ENCODE results near the gene JPH2. TPM values are rescaled to one million over a fixed set of nuclear protein-coding genes. Genes with fewer than 3 reads are reported as not detected.
"Not testable (repeated sequence)": the region's sequence is repeated elsewhere in the genome, so short reads cannot be mapped to it uniquely, and the experiment has no call there.

Gene JPH2
- total RNA-seq, 2 experiments from 2014 or later = not detected

- Histone ChIP-seq H3K9me3 (ENCODE audit: control insufficient read depth in 1 of 2, insufficient read depth in 1 of 2, low read length in 2 of 2) (no peaks in the 10 kb centered on the region), H3K4me1 (ENCODE audit: insufficient read depth, low read length) (peaks cover 4% of the 10 kb centered on the region), H3K27ac (ENCODE audit: low read depth in 1 of 2, low read length in 2 of 2) (no peak overlapping the region), H3K27me3 (ENCODE audit: control insufficient read depth in 1 of 2, insufficient read depth in 2 of 2, low read length in 2 of 2) (no peaks in the 10 kb centered on the region), H3K4me3 (ENCODE audit: low read length) (no peak overlapping the region), H3K36me3 (ENCODE audit: insufficient read depth, low read length) (no peaks in the 10 kb centered on the region)
- ChIA-PET POLR2A (no interaction called here), CTCF (no interaction called here)
- no peak for TF ChIP-seq CTCF (IDR thresholded peaks at IDR 0.05)
- no peak for ATAC-seq (ENCODE audit: poor library complexity)
- DNase-seq = no peak
- Mint-ChIP-seq H3K27me3 (no peaks in the 10 kb centered on the region), H3K4me1 (ENCODE audit: low read depth) (no peaks in the 10 kb centered on the region), H3K27ac (no peak overlapping the region), H3K9me3 (no peaks in the 10 kb centered on the region), H3K4me3 (no peak overlapping the region), H3K36me3 (ENCODE audit: low read depth) (no peaks in the 10 kb centered on the region)
- intact Hi-C loops (cut with DNase I, micrococcal nuclease) = no loop called here
Measured at GRCh38 chr20:44233436-44234016, 46.5 kb upstream of the JPH2 start.

GRCh38 chr20:44232469-44232856 is 45.5 kb upstream of the JPH2 start:
- H3K36me3 ChIP-seq (ENCODE audit: insufficient read depth, low read length); H3K4me1 ChIP-seq (ENCODE audit: insufficient read depth, low read length); H3K4me1 Mint-ChIP-seq (ENCODE audit: low read depth); H3K27me3 Mint-ChIP-seq; ATAC-seq (ENCODE audit: poor library complexity); H3K27me3 ChIP-seq (ENCODE audit: control insufficient read depth in 1 of 2, insufficient read depth in 2 of 2, low read length in 2 of 2); intact Hi-C loops (cut with DNase I, micrococcal nuclease); H3K27ac ChIP-seq (ENCODE audit: low read depth in 1 of 2, low read length in 2 of 2); CTCF ChIA-PET; H3K36me3 Mint-ChIP-seq (ENCODE audit: low read depth); DNase-seq; H3K9me3 ChIP-seq (ENCODE audit: control insufficient read depth in 1 of 2, insufficient read depth in 1 of 2, low read length in 2 of 2); H3K9me3 Mint-ChIP-seq; H3K27ac Mint-ChIP-seq; POLR2A ChIA-PET; H3K4me3 ChIP-seq (ENCODE audit: low read length); H3K4me3 Mint-ChIP-seq: not testable (repeated sequence)

- TF ChIP-seq CTCF (IDR thresholded peaks at IDR 0.05) = no peak
- Histone ChIP-seq H3K36me3 (ENCODE audit: insufficient read depth, low read length) (no peaks in the 10 kb centered on the region), H3K27ac (ENCODE audit: low read depth in 1 of 2, low read length in 2 of 2) (no peak overlapping the region), H3K9me3 (ENCODE audit: control insufficient read depth in 1 of 2, insufficient read depth in 1 of 2, low read length in 2 of 2) (no peaks in the 10 kb centered on the region), H3K27me3 (ENCODE audit: control insufficient read depth in 1 of 2, insufficient read depth in 2 of 2, low read length in 2 of 2) (no peaks in the 10 kb centered on the region), H3K4me3 (ENCODE audit: low read length) (no peak overlapping the region), H3K4me1 (ENCODE audit: insufficient read depth, low read length) (peaks cover 4% of the 10 kb centered on the region)
- ChIA-PET CTCF (interaction anchor here (1.2 kb wide), 1 partner anchor 14 kb away, joined by 3 read pairs; no protein-coding TSS in a partner anchor), POLR2A (no interaction called here)
- no peaks in the 10 kb centered on the region for H3K27me3 Mint-ChIP-seq
- ATAC-seq (ENCODE audit: poor library complexity) (no peak), DNase-seq (no peak)
- no peaks in the 10 kb centered on the region for H3K9me3 Mint-ChIP-seq
- H3K4me1 Mint-ChIP-seq (ENCODE audit: low read depth) = no peaks in the 10 kb centered on the region
- intact Hi-C loops (cut with DNase I, micrococcal nuclease) = no loop called here
- H3K27ac Mint-ChIP-seq = no peak overlapping the region
- no peak overlapping the region for H3K4me3 Mint-ChIP-seq
- no peaks in the 10 kb centered on the region for H3K36me3 Mint-ChIP-seq (ENCODE audit: low read depth)
Measured at GRCh38 chr20:44231713-44232468, 44.9 kb upstream of the JPH2 start.

Measured in CD4-positive, alpha-beta T cell (primary cell).